SU-DHL-6 (cell line): ENCODE data around the gene THAP5.

ENCODE experiments used
- EZH2phosphoT487 ChIP-seq: fragments of 200-600 bp; sonication (generic), shearing (Covaris generic); conservative IDR thresholded peaks from 2 replicates; pipeline ENCODE4 v1.6.1; 2018; ENCODE audit warnings: mild to moderate bottlenecking, antibody characterized with exemption, low read length, moderate library complexity, mixed read lengths
- TF ChIP-seq, protein P1 (sequence below): fragments of 200-600 bp; sonication (generic); IDR thresholded peaks from one replicate; pipeline ENCODE4 v1.5.1; 2017; ENCODE audit warnings: antibody characterized with exemption, mild to moderate bottlenecking, low read length, moderate library complexity; ENCODE audit not compliant: insufficient read depth, poor library complexity, severe bottlenecking

DNA sequence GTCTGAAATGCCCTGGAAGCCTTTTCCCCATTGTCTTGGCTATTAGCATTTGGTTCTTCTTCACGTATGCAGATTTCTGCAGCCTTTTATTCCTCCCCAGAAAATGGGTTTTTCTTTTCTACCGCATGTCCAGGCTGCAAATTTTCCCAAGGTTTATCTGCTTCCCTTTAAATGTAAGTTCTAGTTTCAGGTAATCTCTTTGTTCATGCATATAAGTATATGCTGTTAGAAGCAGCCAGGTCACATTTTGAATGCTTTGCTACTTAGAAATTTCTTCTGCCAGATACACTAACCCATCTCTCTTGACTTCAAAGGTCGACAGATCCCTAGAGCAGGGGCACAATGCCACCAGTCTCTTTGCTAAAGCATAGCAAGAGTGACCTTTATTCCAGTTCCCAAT lies 12.3 kb downstream of the THAP5 start:
- TF ChIP-seq, protein P1, sequence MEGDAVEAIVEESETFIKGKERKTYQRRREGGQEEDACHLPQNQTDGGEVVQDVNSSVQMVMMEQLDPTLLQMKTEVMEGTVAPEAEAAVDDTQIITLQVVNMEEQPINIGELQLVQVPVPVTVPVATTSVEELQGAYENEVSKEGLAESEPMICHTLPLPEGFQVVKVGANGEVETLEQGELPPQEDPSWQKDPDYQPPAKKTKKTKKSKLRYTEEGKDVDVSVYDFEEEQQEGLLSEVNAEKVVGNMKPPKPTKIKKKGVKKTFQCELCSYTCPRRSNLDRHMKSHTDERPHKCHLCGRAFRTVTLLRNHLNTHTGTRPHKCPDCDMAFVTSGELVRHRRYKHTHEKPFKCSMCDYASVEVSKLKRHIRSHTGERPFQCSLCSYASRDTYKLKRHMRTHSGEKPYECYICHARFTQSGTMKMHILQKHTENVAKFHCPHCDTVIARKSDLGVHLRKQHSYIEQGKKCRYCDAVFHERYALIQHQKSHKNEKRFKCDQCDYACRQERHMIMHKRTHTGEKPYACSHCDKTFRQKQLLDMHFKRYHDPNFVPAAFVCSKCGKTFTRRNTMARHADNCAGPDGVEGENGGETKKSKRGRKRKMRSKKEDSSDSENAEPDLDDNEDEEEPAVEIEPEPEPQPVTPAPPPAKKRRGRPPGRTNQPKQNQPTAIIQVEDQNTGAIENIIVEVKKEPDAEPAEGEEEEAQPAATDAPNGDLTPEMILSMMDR = no peak
- no peak for TF ChIP-seq EZH2phosphoT487
